Measurements from ENCODE around the gene DMRTC2. TPM values are rescaled to one million over a fixed set of nuclear protein-coding genes. Genes with fewer than 3 reads are reported as not detected.

DMRTC2 gene
- total RNA-seq, 1 donor from 2014 or later, result not detected

- H3K36me3 Mint-ChIP-seq (ENCODE audit: low read depth, unreplicated experiment), result no peaks in the 10 kb centered on the region
- peaks cover 6% of the 10 kb centered on the region for H3K27me3 Mint-ChIP-seq (ENCODE audit: unreplicated experiment)
- no peak overlapping the region for H3K27ac Mint-ChIP-seq (ENCODE audit: unreplicated experiment)
- TF ChIP-seq, protein P1, sequence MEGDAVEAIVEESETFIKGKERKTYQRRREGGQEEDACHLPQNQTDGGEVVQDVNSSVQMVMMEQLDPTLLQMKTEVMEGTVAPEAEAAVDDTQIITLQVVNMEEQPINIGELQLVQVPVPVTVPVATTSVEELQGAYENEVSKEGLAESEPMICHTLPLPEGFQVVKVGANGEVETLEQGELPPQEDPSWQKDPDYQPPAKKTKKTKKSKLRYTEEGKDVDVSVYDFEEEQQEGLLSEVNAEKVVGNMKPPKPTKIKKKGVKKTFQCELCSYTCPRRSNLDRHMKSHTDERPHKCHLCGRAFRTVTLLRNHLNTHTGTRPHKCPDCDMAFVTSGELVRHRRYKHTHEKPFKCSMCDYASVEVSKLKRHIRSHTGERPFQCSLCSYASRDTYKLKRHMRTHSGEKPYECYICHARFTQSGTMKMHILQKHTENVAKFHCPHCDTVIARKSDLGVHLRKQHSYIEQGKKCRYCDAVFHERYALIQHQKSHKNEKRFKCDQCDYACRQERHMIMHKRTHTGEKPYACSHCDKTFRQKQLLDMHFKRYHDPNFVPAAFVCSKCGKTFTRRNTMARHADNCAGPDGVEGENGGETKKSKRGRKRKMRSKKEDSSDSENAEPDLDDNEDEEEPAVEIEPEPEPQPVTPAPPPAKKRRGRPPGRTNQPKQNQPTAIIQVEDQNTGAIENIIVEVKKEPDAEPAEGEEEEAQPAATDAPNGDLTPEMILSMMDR (IDR thresholded peaks at IDR 0.05; ENCODE audit: unreplicated experiment), result no peak
- peaks cover 4% of the 10 kb centered on the region for H3K4me1 Mint-ChIP-seq (ENCODE audit: unreplicated experiment)
- H3K9me3 Mint-ChIP-seq (ENCODE audit: unreplicated experiment), result no peaks in the 10 kb centered on the region
- no peak for DNase-seq (ENCODE audit: low spot score)
- no peak overlapping the region for H3K4me3 Mint-ChIP-seq (ENCODE audit: unreplicated experiment)
Measured at GRCh38 chr19:41808663-41809566, 35.9 kb upstream of the DMRTC2 start.

DNA sequence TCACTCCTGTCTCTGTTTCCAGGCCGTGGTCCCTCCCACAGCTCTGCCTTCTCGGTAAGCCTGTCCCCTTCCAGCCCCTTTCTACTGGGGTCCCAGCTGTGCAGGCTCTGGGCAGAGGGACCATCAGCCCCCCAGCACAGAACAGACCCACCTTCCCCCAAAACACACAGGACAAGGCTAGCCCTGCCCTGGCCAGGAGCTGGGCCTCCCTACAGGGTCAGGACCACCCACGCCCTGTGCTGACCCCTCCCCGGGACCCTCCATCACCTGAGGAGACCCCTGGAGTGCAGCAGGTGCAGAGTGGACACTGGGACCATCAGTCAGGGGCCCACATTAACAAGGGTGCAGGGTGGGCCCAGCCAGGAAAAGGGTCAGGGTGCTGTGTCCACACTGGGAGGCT is 34.5 kb upstream of the DMRTC2 start:
- Mint-ChIP-seq H3K27ac (ENCODE audit: unreplicated experiment) (no peak overlapping the region), H3K4me1 (ENCODE audit: unreplicated experiment) (no peaks in the 10 kb centered on the region), H3K9me3 (ENCODE audit: unreplicated experiment) (no peaks in the 10 kb centered on the region), H3K4me3 (ENCODE audit: unreplicated experiment) (no peak overlapping the region), H3K36me3 (ENCODE audit: low read depth, unreplicated experiment) (no peaks in the 10 kb centered on the region), H3K27me3 (ENCODE audit: unreplicated experiment) (peaks cover 6% of the 10 kb centered on the region)
- DNase-seq (ENCODE audit: low spot score), result no peak
- TF ChIP-seq, protein P1 (IDR thresholded peaks at IDR 0.05; ENCODE audit: unreplicated experiment), result no peak

GRCh38 chr19:41811036-41811435 is 33.8 kb upstream of the DMRTC2 start:
- Mint-ChIP-seq H3K36me3 (ENCODE audit: low read depth, unreplicated experiment) (no peaks in the 10 kb centered on the region), H3K4me1 (ENCODE audit: unreplicated experiment) (no peaks in the 10 kb centered on the region), H3K27ac (ENCODE audit: unreplicated experiment) (no peak overlapping the region), H3K4me3 (ENCODE audit: unreplicated experiment) (no peak overlapping the region), H3K9me3 (ENCODE audit: unreplicated experiment) (no peaks in the 10 kb centered on the region), H3K27me3 (ENCODE audit: unreplicated experiment) (peaks cover 6% of the 10 kb centered on the region)
- DNase-seq (ENCODE audit: low spot score), result no peak
- TF ChIP-seq, protein P1 (IDR thresholded peaks at IDR 0.05; ENCODE audit: unreplicated experiment), result no peak

GRCh38 chr19:41811981-41812380 is 32.9 kb upstream of the DMRTC2 start:
- TF ChIP-seq, protein P1 (IDR thresholded peaks at IDR 0.05; ENCODE audit: unreplicated experiment), result no peak
- Mint-ChIP-seq H3K4me1 (ENCODE audit: unreplicated experiment) (no peaks in the 10 kb centered on the region), H3K27me3 (ENCODE audit: unreplicated experiment) (peaks cover 6% of the 10 kb centered on the region), H3K9me3 (ENCODE audit: unreplicated experiment) (no peaks in the 10 kb centered on the region), H3K4me3 (ENCODE audit: unreplicated experiment) (no peak overlapping the region), H3K27ac (ENCODE audit: unreplicated experiment) (no peak overlapping the region), H3K36me3 (ENCODE audit: low read depth, unreplicated experiment) (no peaks in the 10 kb centered on the region)
- DNase-seq (ENCODE audit: low spot score), result no peak

DNA sequence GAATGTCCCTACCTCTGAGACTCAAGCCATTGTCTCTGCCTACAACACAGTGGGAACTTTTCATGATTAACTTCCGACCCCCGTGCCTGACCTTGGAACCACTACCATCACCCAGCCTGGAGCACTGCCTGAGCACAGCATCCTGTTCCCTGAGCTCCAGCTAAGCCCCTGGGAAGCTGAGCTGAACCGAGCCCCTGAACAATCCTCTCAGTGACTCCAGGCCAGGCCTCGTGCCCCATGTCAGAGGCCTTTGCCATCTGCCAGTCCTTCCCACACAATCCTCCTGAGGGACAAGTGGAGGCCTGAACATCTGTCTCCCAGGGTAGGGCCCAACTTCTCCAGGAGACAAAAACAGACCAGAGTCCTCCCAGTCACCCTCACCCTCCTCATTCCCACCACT is 30.9 kb upstream of the DMRTC2 start:
- peaks cover 2% of the 10 kb centered on the region for H3K27me3 Mint-ChIP-seq (ENCODE audit: unreplicated experiment)
- TF ChIP-seq, protein P1 (IDR thresholded peaks at IDR 0.05; ENCODE audit: unreplicated experiment), result no peak
- no peak overlapping the region for H3K4me3 Mint-ChIP-seq (ENCODE audit: unreplicated experiment)
- H3K27ac Mint-ChIP-seq (ENCODE audit: unreplicated experiment), result no peak overlapping the region
- H3K4me1 Mint-ChIP-seq (ENCODE audit: unreplicated experiment), result no peaks in the 10 kb centered on the region
- H3K36me3 Mint-ChIP-seq (ENCODE audit: low read depth, unreplicated experiment), result no peaks in the 10 kb centered on the region
- H3K9me3 Mint-ChIP-seq (ENCODE audit: unreplicated experiment), result no peaks in the 10 kb centered on the region
- no peak for DNase-seq (ENCODE audit: low spot score)

Measured in endothelial cell (in vitro differentiated cells).